Right lobe of liver (tissue), 6 donors: ENCODE data around the gene UBAP2L. TPM values are rescaled to one million over a fixed set of nuclear protein-coding genes. Genes with fewer than 3 reads are reported as not detected.

Experiments
- ATAC-seq, 4 donors: fragments of 200-7000 bp; cut with Tn5 transposase; one replicate each; pipeline ENCODE4 v1.9.1; 2020; ENCODE audit warnings: mild to moderate bottlenecking in 4 of 4, moderate library complexity in 4 of 4
- DNase-seq, 3 donors: peaks; one replicate each; pipeline ENCODE4 v3.0.0-alpha.2; 2020
- H3K27ac ChIP-seq, 3 donors: fragments of 200-600 bp; one replicate each; pipeline ENCODE4 v1.8.0; 2022
- H3K27me3 ChIP-seq, 2 donors: fragments of 200-600 bp; one replicate each; pipeline ENCODE4 v1.8.0; 2022
- H3K36me3 ChIP-seq, 4 donors: fragments of 200-600 bp; sonication (generic) in 1 of 4; one replicate each; pipeline versions ENCODE4 v1.5.1 to v1.8.0; 2017 to 2022; ENCODE audit warnings: control low read depth in 1 of 4
- H3K4me1 ChIP-seq, 4 donors: fragments of 200-600 bp; sonication (generic) in 1 of 4; one replicate each; pipeline versions ENCODE4 v1.5.1 to v1.8.0; 2017 to 2022; ENCODE audit warnings: control low read depth in 1 of 4
- H3K4me3 ChIP-seq, 3 donors: fragments of 200-600 bp; one replicate each; pipeline ENCODE4 v1.8.0; 2022
- H3K9me3 ChIP-seq, 4 donors: fragments of 200-600 bp; sonication (generic) in 1 of 4; one replicate each; pipeline versions ENCODE4 v1.5.1 to v1.8.0; 2017 to 2022; ENCODE audit warnings: control low read depth in 1 of 4
- CTCF ChIP-seq, 4 donors: fragments of 200-600 bp in 3 of 4; fragments of 450-650 bp in 1 of 4; IDR thresholded peaks; one replicate each; pipeline versions ENCODE4 v1.5.1 to v1.8.0; 2016 to 2022; ENCODE audit warnings: antibody characterized with exemption in 4 of 4, mild to moderate bottlenecking in 2 of 4
- POLR2A ChIP-seq: fragments of 450-650 bp; IDR thresholded peaks from one replicate; pipeline ENCODE4 v1.6.1; 2017; ENCODE audit warnings: antibody characterized with exemption, mild to moderate bottlenecking
- WGBS: methylation state at CpG from one replicate; pipeline ENCODE4 v1.1.6; 2018; ENCODE audit warnings: low coverage, low lambda C conversion rate; ENCODE audit not compliant: insufficient coverage; ENCODE audit errors: missing lambda C conversion rate; 5-methylcytosine and 5-hydroxymethylcytosine counted together
- intact Hi-C, 2 donors: fragments of 100-400 bp; cut with DNase I; formaldehyde crosslinking; loops; one replicate each; pipeline versions ENCODE4 v1.11.2 to v1.14.1; 2022
- total RNA-seq, 6 experiments: library from RNA; depleted of rRNA in 2 of 6; stranded (reverse); fragments of >200 nt in 2 of 6; fragmentation: NEBNext Ultra II Directional in 3 of 6; extraction: Animal tissue kit (Norgen Biotek cat#: 25700) in 3 of 6; gene quantifications; one replicate each; pipeline versions ENCODE4 v1.1.0 to v1.2.4, GENCODE V29; 2016 to 2023
- donor health status: DM: no; HTN: yes; CAD: no.
- donor health status: DM: no; HTN: no; CAD: no.
- donor health status: DM: no; HTN: no; CAD: no.
- donor health status: DM: no; HTN: yes; CAD: no.
- donor health status: DM: no; HTN: yes; CAD: no.

Gene UBAP2L
- total RNA-seq, 6 experiments from 2014 or later: 26.8 to 57.2 (median 40.4) TPM

- no peak for ATAC-seq
- H3K36me3 ChIP-seq: no peaks in the 10 kb centered on the region
Measured at GRCh38 chr1:154288661-154289060, 67.9 kb downstream of the UBAP2L start.

GRCh38 chr1:154290921-154291320, 70.2 kb downstream of the UBAP2L start:
- Histone ChIP-seq H3K27ac (no peak overlapping the region), H3K4me3 (no peak overlapping the region), H3K36me3 (no peaks in the 10 kb centered on the region), H3K27me3 (no peaks in the 10 kb centered on the region), H3K4me1 (no peaks in the 10 kb centered on the region), H3K9me3 (peaks cover 0 to 8% (median 0%) of the 10 kb centered on the region in 4 donors)
- no peak for ATAC-seq
- 67% methylated on average over 1 of the region's 1 CpG for WGBS
- no peak for TF ChIP-seq CTCF (IDR thresholded peaks at IDR 0.05)
- TF ChIP-seq POLR2A: no peak
- intact Hi-C loops: no loop called here
- no peak for DNase-seq

More at GRCh38 chr1:154288661-154289060, 67.9 kb downstream of the UBAP2L start:
- Histone ChIP-seq H3K4me1 (no peaks in the 10 kb centered on the region), H3K4me3 (no peak overlapping the region), H3K9me3 (no peaks in the 10 kb centered on the region), H3K27ac (no peak overlapping the region), H3K27me3 (no peaks in the 10 kb centered on the region)
- intact Hi-C loops: no loop called here
- no peak for DNase-seq
- 32% methylated on average over 3 of the region's 3 CpGs for WGBS
- TF ChIP-seq CTCF (IDR thresholded peaks at IDR 0.05) (no peak), POLR2A (no peak)

GRCh38 chr1:154295408-154296235, 74.9 kb downstream of the UBAP2L start:
- ATAC-seq (no peak), DNase-seq (no peak)
- TF ChIP-seq POLR2A: no peak
- no peak for TF ChIP-seq CTCF (IDR thresholded peaks at IDR 0.05)
- Histone ChIP-seq H3K4me3 (no peak overlapping the region), H3K4me1 (no peaks in the 10 kb centered on the region), H3K27ac (no peak overlapping the region), H3K36me3 (no peaks in the 10 kb centered on the region), H3K9me3 (peaks cover 0 to 8% (median 0%) of the 10 kb centered on the region in 4 donors), H3K27me3 (no peaks in the 10 kb centered on the region)
- intact Hi-C loops: no loop called here
- WGBS: 53% methylated on average over 8 of the region's 8 CpGs

GRCh38 chr1:154301582-154301981, 80.8 kb downstream of the UBAP2L start:
- Histone ChIP-seq H3K4me3 (no peak overlapping the region), H3K4me1 (no peaks in the 10 kb centered on the region), H3K9me3 (no peaks in the 10 kb centered on the region), H3K27me3 (no peaks in the 10 kb centered on the region), H3K27ac (no peak overlapping the region), H3K36me3 (no peaks in the 10 kb centered on the region)
- intact Hi-C loops: no loop called here
- TF ChIP-seq POLR2A (no peak), CTCF (IDR thresholded peaks at IDR 0.05) (no peak)
- ATAC-seq: no peak
- WGBS: 80% methylated on average over 1 of the region's 1 CpG
- DNase-seq: no peak
